K562 (cell line): ENCODE measurements around the gene LRRC4. TPM values are rescaled to one million over a fixed set of nuclear protein-coding genes. Genes with fewer than 3 reads are reported as not detected.

Experiments used
- ARID1B ChIP-seq: fragments of 450-650 bp; IDR thresholded peaks from 2 replicates; pipeline ENCODE4 v1.6.1; 2016; ENCODE audit warnings: antibody characterized with exemption, mild to moderate bottlenecking, inconsistent platforms
- BDP1 ChIP-seq: IDR thresholded peaks from 3 replicates; pipeline ENCODE4 v1.6.1; 2011; ENCODE audit not compliant: insufficient read length, insufficient read depth
- BMI1 ChIP-seq: fragments of 150-350 bp; IDR thresholded peaks from 2 replicates; pipeline ENCODE4 v1.6.1; 2014; ENCODE audit warnings: low read length
- CBFB ChIP-seq: sonication (generic); formaldehyde crosslinking; IDR thresholded peaks from 2 replicates; pipeline ENCODE4 v1.4.0; 2020; ENCODE audit warnings: mild to moderate bottlenecking, missing genetic modification reagents
- CBX1 ChIP-seq: sonication (generic); IDR thresholded peaks from 2 replicates; pipeline ENCODE4 v1.6.1; 2016; ENCODE audit warnings: antibody characterized with exemption, low read depth, mild to moderate bottlenecking
- CEBPB ChIP-seq: fragments of 450-650 bp; IDR thresholded peaks from 2 replicates; pipeline ENCODE4 v1.6.1; 2016; ENCODE audit warnings: missing genetic modification characterization, missing compliant biosample characterization
- CREM ChIP-seq: IDR thresholded peaks from 2 replicates; pipeline ENCODE4 v1.6.1; 2014; ENCODE audit warnings: antibody characterized with exemption, low read depth
- FIP1L1 ChIP-seq: fragments of 200-400 bp; formaldehyde crosslinking; IDR thresholded peaks from 2 replicates; pipeline ENCODE4 v1.6.1; 2018; ENCODE audit warnings: mild to moderate bottlenecking, low read depth, low read length; ENCODE audit not compliant: poor library complexity, severe bottlenecking
- FOXM1 ChIP-seq, 2 experiments: fragments of 450-650 bp in 1 of 2; sonication (generic) in 1 of 2; formaldehyde crosslinking in 1 of 2; IDR thresholded peaks; 2 replicates each; pipeline versions ENCODE4 v1.6.1 to v1.9.0; 2017 to 2022; ENCODE audit warnings: low read depth in 2 of 2, mild to moderate bottlenecking in 2 of 2, missing genetic modification reagents in 1 of 2, moderate library complexity in 1 of 2
- FOXP1 ChIP-seq: sonication (generic); formaldehyde crosslinking; IDR thresholded peaks from 2 replicates; pipeline ENCODE4 v1.8.0; 2022; ENCODE audit warnings: mild to moderate bottlenecking, missing genetic modification reagents
- HCFC1 ChIP-seq: IDR thresholded peaks from 2 replicates; pipeline ENCODE4 v1.6.1; 2012; ENCODE audit warnings: low read depth, low read length, improper control_type of control experiment
- HDAC6 ChIP-seq: IDR thresholded peaks from 2 replicates; pipeline ENCODE4 v1.6.1; 2012; ENCODE audit warnings: low read depth, mild to moderate bottlenecking, control low read depth, inconsistent platforms, low read length, moderate library complexity
- ILF3 ChIP-seq: fragments of 450-650 bp; IDR thresholded peaks from 2 replicates; pipeline ENCODE4 v1.6.1; 2018; ENCODE audit warnings: antibody characterized with exemption, mild to moderate bottlenecking, moderate library complexity, borderline replicate concordance
- NCOA6 ChIP-seq: fragments of 450-650 bp; IDR thresholded peaks from 2 replicates; pipeline ENCODE4 v1.6.1; 2017; ENCODE audit warnings: mild to moderate bottlenecking
- PHF8 ChIP-seq: fragments of 200-600 bp; sonication (generic); IDR thresholded peaks from 2 replicates; pipeline ENCODE4 v1.6.1; 2012; ENCODE audit warnings: mixed run types, mild to moderate bottlenecking, inconsistent platforms, low read length, moderate library complexity, borderline replicate concordance
- PPARD ChIP-seq: fragments of 250-450 bp; sonication (Bioruptor Pico); IDR thresholded peaks from 2 replicates; pipeline ENCODE4 v1.8.0; 2022; ENCODE audit warnings: inconsistent platforms, mild to moderate bottlenecking, moderate library complexity
- SAFB ChIP-seq: fragments of 200-400 bp; formaldehyde crosslinking; IDR thresholded peaks from 2 replicates; pipeline ENCODE4 v1.6.1; 2017; ENCODE audit warnings: low read depth, low read length, borderline replicate concordance
- TARDBP ChIP-seq: fragments of 450-650 bp; IDR thresholded peaks from 2 replicates; pipeline ENCODE4 v1.6.1; 2016
- TGIF2 ChIP-seq: sonication (generic); formaldehyde crosslinking; IDR thresholded peaks from 2 replicates; pipeline ENCODE4 v1.8.1; 2022; ENCODE audit warnings: mild to moderate bottlenecking, missing genetic modification reagents, moderate library complexity
- ZC3H4 ChIP-seq: sonication (generic); formaldehyde crosslinking; IDR thresholded peaks from 2 replicates; pipeline ENCODE4 v1.9.0; 2021; ENCODE audit warnings: missing genetic modification reagents, borderline replicate concordance
- ZNF175 ChIP-seq: fragments of 200-800 bp; sonication (Bioruptor generic); IDR thresholded peaks from 2 replicates; pipeline ENCODE4 v1.6.1; 2016; ENCODE audit warnings: low read depth, mild to moderate bottlenecking, missing genetic modification characterization, missing compliant biosample characterization
- ZNF197 ChIP-seq: fragments of 200-800 bp; sonication (Bioruptor generic); IDR thresholded peaks from 2 replicates; pipeline ENCODE4 v1.6.1; 2016; ENCODE audit warnings: low read depth, missing genetic modification characterization, missing compliant biosample characterization
- ZNF217 ChIP-seq: sonication (generic); formaldehyde crosslinking; IDR thresholded peaks from 2 replicates; pipeline ENCODE4 v1.8.0; 2022; ENCODE audit warnings: mild to moderate bottlenecking, missing genetic modification reagents
- ZNF253 ChIP-seq: fragments of 250-450 bp; sonication (Bioruptor Pico); conservative IDR thresholded peaks from 2 replicates; pipeline ENCODE4 v1.6.1; 2021; ENCODE audit warnings: mild to moderate bottlenecking
- ZNF347 ChIP-seq: fragments of 450-650 bp; formaldehyde crosslinking; IDR thresholded peaks from 2 replicates; pipeline ENCODE4 v1.4.0; 2020; ENCODE audit warnings: low read depth, mild to moderate bottlenecking, moderate library complexity
- polyA plus RNA-seq, 8 experiments: library from polyadenylated mRNA; depleted of rRNA in 4 of 8; stranded (reverse) in 5 of 8; unstranded in 3 of 8; fragments of >200 nt; fragmentation: Nextera tagmentation in 2 of 8; fragmentation: Illumina TruSeq in 1 of 8; extraction: Ambion mirVana in 2 of 8; extraction: Trizol in 1 of 8; gene quantifications; 2 replicates each; pipeline versions ENCODE4 v1.2.1 to v1.2.3, GENCODE V29; 2011 to 2014; ENCODE audit warnings: inconsistent platforms in 1 of 8, missing spikeins in 1 of 8
- total RNA-seq, 7 experiments: library from RNA; depleted of rRNA in 6 of 7; stranded (reverse); fragments of >200 nt in 6 of 7; fragmentation: Illumina TruSeq in 2 of 7; extraction: Trizol in 2 of 7; gene quantifications; 2 replicates each; pipeline versions ENCODE4 v1.2.1 to v1.2.3, GENCODE V29; 2011 to 2021; ENCODE audit warnings: low replicate concordance in 1 of 7
- TF ChIP-seq, protein P1 (sequence below): fragments of 450-650 bp; formaldehyde crosslinking; IDR thresholded peaks from 2 replicates; pipeline ENCODE4 v1.4.0; 2022; ENCODE audit warnings: mild to moderate bottlenecking, moderate library complexity
- TF ChIP-seq, protein P2 (sequence below): fragments of 450-650 bp; IDR thresholded peaks from 2 replicates; pipeline ENCODE4 v1.6.1; 2016; ENCODE audit warnings: borderline replicate concordance

The LRRC4 gene
- total and polyA plus RNA-seq, 9 of the 15 experiments (the other 6 are each of a cell fraction or from before 2014, with no cell fraction given): 0.04 to 0.11 TPM; not detected in 7

DNA sequence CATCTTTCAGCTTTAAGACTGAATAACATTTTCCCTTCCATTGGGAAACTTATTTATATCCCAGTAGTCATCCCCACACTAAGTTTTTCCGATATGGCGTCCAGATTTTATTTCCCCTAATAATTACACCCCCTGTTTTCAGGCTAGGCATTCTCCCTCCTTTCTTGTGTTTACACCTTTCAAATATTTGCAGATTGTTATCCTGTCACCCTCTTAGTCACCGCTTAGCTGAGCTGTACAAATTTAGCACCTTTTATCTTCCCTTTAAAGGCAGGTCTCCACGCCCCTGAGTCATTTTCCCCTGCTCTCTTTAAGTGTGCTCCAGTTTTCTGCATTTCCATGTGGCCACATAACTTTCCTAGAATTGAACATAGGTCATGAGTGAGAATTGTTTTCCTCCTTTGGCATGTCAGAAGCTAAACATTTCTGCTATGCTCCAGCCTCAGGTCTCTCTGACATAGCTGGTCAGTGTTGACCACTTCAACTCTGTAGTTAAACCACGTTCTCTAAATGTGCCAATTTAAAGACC lies 47.4 kb downstream of the LRRC4 start (continued):
- TF ChIP-seq, protein P1, sequence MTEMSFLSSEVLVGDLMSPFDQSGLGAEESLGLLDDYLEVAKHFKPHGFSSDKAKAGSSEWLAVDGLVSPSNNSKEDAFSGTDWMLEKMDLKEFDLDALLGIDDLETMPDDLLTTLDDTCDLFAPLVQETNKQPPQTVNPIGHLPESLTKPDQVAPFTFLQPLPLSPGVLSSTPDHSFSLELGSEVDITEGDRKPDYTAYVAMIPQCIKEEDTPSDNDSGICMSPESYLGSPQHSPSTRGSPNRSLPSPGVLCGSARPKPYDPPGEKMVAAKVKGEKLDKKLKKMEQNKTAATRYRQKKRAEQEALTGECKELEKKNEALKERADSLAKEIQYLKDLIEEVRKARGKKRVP: no peak
- TF ChIP-seq TARDBP (no peak), FOXP1 (CRISPR knock-in tag) (no peak), CBX1 (no peak), NCOA6 (no peak), FIP1L1 (no peak), ZNF347 (no peak), PHF8 (no peak), SAFB (no peak), HCFC1 (no peak), ILF3 (no peak), CBFB (no peak), BDP1 (no peak), FOXM1 (IDR thresholded peaks at IDR 0.05; ENCODE audit: low read depth) (0 out of 2 replicates have a peak, but pooled peaks have one; percentile 18), FOXM1 (CRISPR knock-in tag; IDR thresholded peaks at IDR 0.05; ENCODE audit: low read depth) (no peak), CEBPB (tag) (no peak), PPARD (CRISPR knock-in tag) (no peak), ARID1B (peak; percentile 90), CREM (0 out of 2 replicates have a peak, but pooled peaks have one; percentile 13), ZNF175 (CRISPR knock-in tag) (no peak), TGIF2 (CRISPR knock-in tag) (no peak), ZNF197 (CRISPR knock-in tag) (no peak), BMI1 (no peak), HDAC6 (no peak), ZNF253 (CRISPR knock-in tag) (no peak), ZC3H4 (no peak), ZNF217 (no peak)
- TF ChIP-seq, protein P2, sequence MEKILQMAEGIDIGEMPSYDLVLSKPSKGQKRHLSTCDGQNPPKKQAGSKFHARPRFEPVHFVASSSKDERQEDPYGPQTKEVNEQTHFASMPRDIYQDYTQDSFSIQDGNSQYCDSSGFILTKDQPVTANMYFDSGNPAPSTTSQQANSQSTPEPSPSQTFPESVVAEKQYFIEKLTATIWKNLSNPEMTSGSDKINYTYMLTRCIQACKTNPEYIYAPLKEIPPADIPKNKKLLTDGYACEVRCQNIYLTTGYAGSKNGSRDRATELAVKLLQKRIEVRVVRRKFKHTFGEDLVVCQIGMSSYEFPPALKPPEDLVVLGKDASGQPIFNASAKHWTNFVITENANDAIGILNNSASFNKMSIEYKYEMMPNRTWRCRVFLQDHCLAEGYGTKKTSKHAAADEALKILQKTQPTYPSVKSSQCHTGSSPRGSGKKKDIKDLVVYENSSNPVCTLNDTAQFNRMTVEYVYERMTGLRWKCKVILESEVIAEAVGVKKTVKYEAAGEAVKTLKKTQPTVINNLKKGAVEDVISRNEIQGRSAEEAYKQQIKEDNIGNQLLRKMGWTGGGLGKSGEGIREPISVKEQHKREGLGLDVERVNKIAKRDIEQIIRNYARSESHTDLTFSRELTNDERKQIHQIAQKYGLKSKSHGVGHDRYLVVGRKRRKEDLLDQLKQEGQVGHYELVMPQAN: no peak; the same call in 1 of the 2 replicates
